C4-2B (cell line): Measurements from ENCODE around the gene GPATCH11.

Experiments used
- H3K27ac ChIP-seq: fragments of 450-650 bp; 2 replicates; pipeline ENCODE4 v1.5.1; 2017
- ZFX ChIP-seq: fragments of 450-650 bp; IDR thresholded peaks from 2 replicates; pipeline ENCODE4 v1.6.1; 2017
- TF ChIP-seq, protein P1 (sequence below): fragments of 450-650 bp; conservative IDR thresholded peaks from 2 replicates; pipeline ENCODE4 v1.5.1; 2017; ENCODE audit warnings: mild to moderate bottlenecking

Gene GPATCH11

DNA sequence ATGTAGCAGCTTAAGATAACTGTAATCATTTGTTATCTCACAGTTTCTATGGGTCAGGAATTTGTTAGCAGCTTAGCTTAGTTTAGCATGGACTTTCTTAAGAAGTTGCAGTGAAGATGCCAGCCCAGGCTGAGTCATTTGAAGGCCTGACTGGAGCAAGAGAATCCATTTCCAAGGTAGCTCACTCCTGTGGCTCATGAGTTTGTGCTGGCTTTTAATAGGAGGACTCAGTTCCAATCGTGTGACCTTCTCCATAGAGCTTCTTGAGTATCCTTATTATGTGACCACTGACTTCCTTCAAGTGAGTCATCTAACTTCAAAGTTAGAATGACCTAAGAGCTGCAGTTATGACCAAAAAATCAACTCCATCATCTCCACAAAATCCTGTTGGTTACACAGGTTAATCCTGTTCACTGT lies 1.4 kb downstream of the GPATCH11 start:
- TF ChIP-seq, protein P1, sequence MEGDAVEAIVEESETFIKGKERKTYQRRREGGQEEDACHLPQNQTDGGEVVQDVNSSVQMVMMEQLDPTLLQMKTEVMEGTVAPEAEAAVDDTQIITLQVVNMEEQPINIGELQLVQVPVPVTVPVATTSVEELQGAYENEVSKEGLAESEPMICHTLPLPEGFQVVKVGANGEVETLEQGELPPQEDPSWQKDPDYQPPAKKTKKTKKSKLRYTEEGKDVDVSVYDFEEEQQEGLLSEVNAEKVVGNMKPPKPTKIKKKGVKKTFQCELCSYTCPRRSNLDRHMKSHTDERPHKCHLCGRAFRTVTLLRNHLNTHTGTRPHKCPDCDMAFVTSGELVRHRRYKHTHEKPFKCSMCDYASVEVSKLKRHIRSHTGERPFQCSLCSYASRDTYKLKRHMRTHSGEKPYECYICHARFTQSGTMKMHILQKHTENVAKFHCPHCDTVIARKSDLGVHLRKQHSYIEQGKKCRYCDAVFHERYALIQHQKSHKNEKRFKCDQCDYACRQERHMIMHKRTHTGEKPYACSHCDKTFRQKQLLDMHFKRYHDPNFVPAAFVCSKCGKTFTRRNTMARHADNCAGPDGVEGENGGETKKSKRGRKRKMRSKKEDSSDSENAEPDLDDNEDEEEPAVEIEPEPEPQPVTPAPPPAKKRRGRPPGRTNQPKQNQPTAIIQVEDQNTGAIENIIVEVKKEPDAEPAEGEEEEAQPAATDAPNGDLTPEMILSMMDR: no peak
- TF ChIP-seq ZFX: no peak
- H3K27ac ChIP-seq: no peak overlapping the region

DNA sequence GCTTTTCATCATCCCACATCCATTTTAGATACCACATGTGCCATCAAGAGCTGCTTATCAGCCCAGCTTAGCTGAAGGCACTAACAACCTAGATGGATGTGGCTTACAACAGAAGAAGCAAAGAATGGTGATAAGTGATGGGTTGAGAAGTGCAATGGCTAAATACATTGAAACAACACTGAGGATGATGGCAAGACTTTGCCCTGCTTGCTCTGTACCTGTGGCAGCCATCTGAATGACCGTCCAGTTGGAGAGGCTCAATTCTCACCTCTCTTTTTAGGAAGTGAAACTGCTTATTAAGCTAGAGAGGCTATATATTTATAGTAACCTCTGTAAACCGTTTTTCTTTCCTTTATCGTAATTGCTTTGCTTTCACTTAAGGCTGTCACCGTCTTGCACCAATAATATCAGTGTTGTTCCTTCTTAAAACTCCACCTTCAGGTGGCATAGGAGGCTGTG lies 5.7 kb downstream of the GPATCH11 start:
- no peak overlapping the region for H3K27ac ChIP-seq
- TF ChIP-seq, protein P1: no peak
- TF ChIP-seq ZFX: no peak

DNA sequence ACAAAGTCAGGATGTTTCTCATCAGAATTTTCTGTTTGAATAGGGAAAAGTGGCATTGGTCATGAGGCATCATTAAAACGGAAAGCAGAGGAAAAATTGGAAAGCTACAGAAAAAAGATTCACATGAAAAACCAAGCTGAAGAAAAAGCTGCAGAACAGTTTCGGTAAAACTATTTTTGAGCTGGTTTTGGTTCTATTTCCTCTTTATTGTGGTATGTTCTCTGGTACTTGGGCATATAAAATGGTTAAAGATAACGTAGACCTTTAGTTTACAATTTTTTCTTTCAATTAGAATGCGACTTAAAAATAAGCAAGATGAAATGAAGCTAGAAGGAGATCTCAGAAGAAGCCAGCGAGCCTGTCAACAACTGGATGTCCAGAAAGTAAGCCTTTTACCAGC lies 7.6 kb downstream of the GPATCH11 start:
- no peak overlapping the region for H3K27ac ChIP-seq
- no peak for TF ChIP-seq ZFX
- TF ChIP-seq, protein P1: no peak

DNA sequence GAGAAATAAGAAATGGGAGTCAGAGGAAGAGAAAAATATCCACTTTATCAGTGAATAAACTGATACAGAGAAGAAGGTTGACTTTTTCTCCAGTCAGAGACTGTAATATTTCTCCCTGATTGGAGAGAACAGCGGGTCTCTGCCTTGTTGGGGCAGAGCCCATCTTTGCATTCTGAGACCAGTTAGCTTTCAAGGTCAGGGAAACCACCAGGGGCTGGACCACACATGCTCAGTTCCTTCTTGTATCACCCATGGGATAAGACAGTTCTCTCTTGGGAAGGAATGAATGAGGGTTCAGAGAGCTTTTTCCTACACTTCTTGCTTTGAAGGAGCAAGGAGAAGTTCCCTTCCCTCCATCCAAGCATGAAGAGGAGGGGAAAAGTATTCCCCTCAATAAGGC lies 12.2 kb downstream of the GPATCH11 start:
- H3K27ac ChIP-seq: no peak overlapping the region
- TF ChIP-seq ZFX: no peak
- TF ChIP-seq, protein P1: no peak

DNA sequence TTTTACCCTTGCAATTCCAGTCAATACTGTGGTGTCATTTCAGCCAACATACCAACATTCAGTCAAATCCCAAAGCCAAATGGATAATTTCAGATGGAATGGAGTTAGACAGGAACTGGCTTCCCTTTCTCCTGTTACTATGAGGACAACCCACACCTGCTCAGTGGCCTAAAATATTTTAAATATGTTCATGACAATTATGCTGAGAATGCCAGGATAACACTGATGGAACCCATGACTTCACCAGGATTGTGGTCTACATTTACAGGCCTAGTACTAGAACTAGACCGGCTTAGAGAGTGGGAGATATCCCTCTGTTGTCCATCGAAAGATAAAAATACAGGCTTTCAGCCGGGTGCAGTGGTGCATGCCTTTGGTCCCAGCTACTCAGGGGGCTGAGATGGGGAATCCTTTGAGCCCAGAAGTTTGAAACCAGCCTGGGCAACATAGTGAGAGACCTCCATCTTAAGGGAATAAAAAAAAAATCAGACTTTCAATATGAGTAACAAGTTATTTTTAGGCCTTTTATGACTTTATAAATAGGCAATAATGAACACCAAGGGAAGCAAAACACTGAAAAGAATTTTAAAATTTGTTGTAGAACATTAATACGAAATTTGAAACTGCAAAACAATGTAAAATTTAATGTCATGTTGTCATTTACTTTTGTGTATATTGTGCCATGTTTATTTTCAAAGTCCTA lies 14.2 kb downstream of the GPATCH11 start:
- no peak overlapping the region for H3K27ac ChIP-seq
- TF ChIP-seq, protein P1: no peak
- no peak for TF ChIP-seq ZFX

DNA sequence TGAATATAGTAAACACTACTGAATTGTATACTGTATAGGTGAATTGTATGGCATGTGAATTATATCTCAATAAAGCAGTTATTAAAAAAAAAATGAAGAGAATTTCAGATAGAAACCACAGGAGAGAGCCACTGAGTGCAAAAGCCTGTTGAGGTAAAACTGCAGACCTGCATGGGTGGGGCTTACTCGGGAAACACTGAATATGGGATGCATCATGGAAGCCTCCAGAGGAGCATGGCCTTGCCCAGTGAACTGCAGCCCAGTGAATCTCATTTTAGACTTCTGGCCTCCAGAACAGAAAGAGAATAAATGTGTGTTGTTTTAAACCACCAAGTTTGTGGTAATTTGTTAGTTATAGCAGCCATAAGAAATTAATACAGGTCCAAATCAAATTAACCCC lies 15.7 kb downstream of the GPATCH11 start:
- H3K27ac ChIP-seq: no peak overlapping the region
- no peak for TF ChIP-seq ZFX
- TF ChIP-seq, protein P1: no peak

DNA sequence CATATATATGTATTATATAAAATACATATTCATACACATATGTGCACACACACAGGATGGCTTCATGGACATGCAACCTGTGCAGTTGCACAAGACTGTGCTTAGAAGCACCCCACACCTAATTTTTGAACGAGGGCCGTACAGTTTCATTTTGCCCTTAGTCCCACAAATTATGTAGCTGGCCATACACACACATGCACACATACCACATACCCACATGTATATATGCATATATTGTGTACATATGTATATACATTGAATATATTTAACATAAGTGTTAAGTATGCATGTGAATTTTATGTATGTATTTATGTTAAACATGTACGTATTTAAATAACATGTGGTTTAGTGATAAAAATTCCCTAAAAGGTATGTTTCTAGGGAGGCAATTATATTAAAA lies 18.3 kb downstream of the GPATCH11 start:
- H3K27ac ChIP-seq: no peak overlapping the region
- no peak for TF ChIP-seq ZFX
- TF ChIP-seq, protein P1: no peak
